Mammary epithelial cell (primary cell): ENCODE data around the gene RBM47.

Experiments
- EZH2 ChIP-seq: IDR thresholded peaks from 2 replicates; pipeline ENCODE4 v1.6.1; 2012; ENCODE audit warnings: low read length, inconsistent platforms, borderline replicate concordance
- TF ChIP-seq, protein P1 (sequence below), 2 donors: IDR thresholded peaks in 1 of 2; conservative IDR thresholded peaks in 1 of 2; 2 replicates each; pipeline ENCODE4 v1.5.1; 2011 to 2012; ENCODE audit warnings: inconsistent platforms in 2 of 2, low read length in 2 of 2, mild to moderate bottlenecking in 2 of 2, control low read depth in 1 of 2, low read depth in 1 of 2; ENCODE audit not compliant: insufficient read depth in 1 of 2; ENCODE audit errors: extremely low read depth in 1 of 2

DNA sequence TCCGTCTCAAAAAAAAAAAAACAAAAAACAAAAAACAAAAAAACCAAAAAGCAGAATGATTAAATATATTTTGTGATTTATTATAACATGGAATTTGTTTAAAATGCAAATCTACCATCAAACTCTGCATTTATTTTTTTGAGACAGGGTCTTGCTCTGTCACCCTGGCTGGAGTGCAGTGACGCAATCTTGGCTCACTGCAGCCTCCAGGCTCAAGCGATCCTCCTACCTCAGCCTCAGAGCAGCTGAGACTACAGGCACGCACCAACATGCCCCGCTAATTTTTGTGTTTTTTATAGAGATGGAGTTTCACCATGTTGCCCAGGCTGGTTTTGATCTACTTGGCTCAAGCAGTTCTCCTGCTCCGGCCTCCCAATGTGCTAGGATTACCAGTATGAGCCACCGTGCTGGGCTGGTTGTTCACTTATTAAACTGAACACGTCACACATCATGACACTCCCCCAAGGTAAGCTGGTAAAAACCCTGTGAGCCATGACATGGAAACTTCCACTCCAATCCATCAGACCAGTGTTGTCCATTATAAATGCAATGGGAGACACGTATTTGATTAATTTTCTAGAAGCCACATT lies 45.7 kb downstream of the RBM47 start:
- no peak for TF ChIP-seq EZH2
- TF ChIP-seq, protein P1, sequence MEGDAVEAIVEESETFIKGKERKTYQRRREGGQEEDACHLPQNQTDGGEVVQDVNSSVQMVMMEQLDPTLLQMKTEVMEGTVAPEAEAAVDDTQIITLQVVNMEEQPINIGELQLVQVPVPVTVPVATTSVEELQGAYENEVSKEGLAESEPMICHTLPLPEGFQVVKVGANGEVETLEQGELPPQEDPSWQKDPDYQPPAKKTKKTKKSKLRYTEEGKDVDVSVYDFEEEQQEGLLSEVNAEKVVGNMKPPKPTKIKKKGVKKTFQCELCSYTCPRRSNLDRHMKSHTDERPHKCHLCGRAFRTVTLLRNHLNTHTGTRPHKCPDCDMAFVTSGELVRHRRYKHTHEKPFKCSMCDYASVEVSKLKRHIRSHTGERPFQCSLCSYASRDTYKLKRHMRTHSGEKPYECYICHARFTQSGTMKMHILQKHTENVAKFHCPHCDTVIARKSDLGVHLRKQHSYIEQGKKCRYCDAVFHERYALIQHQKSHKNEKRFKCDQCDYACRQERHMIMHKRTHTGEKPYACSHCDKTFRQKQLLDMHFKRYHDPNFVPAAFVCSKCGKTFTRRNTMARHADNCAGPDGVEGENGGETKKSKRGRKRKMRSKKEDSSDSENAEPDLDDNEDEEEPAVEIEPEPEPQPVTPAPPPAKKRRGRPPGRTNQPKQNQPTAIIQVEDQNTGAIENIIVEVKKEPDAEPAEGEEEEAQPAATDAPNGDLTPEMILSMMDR (conservative IDR thresholded peaks at IDR 0.05 in 1 of 2, IDR thresholded peaks at IDR 0.05 in 1 of 2; ENCODE audit: extremely low read depth in 1 of 2, insufficient read depth in 1 of 2, low read depth in 1 of 2, low read length in 2 of 2), result no peak
